ENCODE data around the gene SRGAP3.

The SRGAP3 gene

DNA sequence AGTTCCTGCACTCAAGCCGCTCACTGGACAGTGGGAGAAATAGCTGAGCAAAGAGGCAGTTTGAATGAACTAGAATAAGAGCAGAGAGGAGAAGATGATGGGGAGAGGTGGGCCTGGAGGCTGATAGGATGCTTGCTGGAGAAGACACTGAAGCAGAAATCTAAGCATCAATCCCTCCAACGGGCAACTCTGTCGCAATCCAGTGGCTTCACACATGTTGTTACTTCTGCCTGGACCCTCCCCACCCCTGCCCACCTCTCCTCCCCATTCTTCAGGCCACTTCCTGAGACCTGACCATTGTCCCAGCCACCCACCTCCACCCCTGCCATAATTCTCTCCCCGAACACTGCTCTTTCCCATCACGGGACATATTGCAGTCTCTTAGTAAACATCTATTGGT lies 76.0 kb downstream of the SRGAP3 start:
- no peak for DNase-seq (ENCODE audit: low read depth, low spot score)

DNA sequence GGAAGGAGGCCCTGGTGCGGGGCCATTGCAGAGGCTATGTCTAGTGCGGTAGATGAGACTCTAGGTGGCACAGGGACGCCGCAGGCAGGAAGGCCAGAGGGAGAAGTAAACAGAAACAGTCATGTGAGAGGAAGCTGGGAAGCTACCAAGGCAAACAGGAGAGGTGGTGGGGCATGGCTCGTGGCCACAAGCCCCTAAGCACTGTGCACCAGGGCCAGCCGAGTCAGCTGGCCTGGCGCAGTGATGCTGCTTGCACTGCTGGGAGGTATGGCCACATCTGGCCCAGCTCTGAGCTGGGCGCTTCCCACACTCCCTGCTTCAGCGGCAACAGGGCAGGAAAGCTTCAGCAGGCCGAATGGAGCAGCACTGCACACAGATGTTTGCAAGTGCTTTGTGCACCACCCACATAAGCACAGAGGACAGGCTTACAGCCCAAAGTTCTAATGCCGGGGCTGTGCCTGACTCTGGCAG lies 76.6 kb downstream of the SRGAP3 start:
- DNase-seq (ENCODE audit: low read depth, low spot score), result no peak

DNA sequence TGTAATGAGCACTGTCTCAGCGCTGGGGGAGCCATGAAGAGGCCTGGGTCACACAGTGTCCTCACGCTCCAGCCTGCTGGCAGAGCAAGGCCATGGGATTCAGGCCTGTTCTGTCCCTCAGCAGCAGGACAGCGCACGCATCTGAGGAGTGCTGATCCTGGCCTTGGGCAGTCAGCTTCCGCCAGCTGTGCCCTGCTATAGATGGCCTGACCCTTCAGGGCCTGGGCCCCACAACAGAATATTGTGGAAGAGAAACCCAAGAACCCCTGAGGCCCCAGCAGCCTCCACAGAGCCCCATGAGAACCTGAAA lies 78.6 kb downstream of the SRGAP3 start:
- no peak for DNase-seq (ENCODE audit: low read depth, low spot score)

DNA sequence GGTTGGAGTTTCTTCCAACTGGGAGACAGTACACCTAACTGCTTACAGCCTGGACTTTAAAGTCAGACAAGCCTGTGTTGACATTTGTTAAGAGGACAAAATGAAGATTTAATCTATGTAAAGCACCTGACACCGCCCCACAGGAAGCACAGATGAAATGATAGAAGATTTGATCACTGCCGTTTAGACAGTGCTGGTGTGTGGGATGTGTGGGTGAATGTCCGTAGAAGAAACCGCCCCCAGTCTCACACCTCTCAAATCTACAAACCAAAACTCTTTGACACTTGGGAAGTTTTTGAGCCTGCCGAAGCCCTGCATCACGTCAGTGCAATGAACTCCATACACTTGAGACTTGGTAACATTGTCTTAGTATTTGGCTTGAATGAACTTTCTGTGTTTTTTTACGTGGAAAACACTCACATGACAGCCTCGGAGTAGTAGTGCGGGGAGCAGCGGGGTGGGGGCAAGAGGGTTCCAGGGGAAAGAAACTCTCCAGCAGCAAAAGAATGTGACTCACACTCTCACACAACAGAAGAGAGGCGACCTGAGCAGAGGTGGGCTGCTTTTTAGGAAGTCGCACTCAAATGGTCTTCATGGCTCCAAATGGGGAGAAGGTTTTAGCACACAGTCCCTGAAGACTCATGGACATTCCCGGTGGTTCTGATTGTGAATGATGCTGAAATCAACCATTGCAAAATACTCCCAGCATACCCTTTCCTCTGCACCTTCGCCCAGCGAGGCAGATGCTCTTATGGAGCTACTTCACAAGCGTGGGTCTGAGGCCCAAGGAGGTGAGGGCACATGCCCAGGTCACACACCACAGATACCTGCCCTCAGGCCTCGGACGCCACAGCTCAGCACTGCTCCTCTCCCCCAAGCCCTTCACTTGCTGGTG lies 79.2 kb downstream of the SRGAP3 start:
- no peak for DNase-seq (ENCODE audit: low read depth, low spot score)

DNA sequence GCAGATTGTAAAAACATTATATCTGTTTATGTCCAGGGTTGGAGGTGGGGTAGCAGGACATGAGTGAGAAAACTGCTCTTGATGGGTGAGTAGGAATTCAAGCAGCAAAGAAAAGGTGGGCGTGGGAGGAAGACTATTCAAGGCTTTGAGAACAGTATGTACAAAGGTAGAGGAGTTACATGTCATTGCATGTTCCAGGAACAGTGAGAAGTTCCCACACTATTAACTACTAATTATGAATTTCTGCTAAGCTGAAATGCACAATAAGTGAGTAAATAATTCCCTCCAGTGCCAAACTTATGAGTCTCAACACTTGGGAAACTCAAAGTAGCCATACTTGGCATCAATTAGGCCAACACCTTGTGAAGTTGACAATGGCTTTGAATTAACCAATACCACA lies 80.1 kb downstream of the SRGAP3 start:
- DNase-seq (ENCODE audit: low read depth, low spot score), result no peak

DNA sequence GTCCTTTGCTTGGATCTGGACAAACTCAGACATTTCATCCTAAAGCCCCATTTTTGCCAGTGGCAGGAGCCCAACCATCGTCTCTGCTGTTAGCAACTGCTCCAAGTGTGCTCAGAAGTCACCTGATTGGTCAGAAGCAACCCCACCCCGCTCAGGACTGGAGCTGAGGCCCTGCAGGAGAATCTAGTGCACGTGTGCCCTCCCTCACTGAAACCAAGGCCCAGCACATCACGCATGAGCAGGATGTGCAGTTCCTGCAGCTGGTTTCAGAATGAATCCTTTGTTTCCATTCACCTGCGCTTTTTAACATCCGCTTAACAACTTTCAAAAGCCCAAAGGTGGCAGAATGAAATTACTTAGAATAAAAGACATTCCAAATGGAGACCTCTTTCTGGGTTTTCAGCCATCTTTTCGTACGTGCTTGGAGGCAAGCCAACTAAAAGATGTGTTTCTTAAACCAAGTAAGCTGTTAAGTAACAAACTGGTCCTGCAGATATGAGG lies 81.2 kb downstream of the SRGAP3 start:
- DNase-seq (ENCODE audit: low read depth, low spot score), result no peak

DNA sequence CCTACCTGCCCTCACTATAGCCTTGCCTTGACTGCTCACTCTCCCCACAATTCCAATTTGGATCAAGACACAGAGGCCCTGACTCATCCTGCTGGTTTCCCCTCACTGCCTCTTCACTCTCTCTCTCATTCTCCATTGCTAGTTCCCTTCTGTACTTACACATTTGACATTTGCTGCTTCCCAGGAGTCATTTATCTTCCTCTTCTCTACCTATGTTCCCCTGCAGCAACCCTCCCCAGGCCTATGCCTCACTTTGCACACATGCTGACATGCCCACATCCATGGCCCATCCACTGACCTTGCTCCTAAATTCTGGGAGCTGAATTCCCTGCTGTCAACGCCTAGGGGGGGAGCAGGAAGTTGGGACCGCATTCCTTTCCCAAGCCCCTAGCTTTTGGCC lies 82.2 kb downstream of the SRGAP3 start:
- no peak for DNase-seq (ENCODE audit: low read depth, low spot score)

DNA sequence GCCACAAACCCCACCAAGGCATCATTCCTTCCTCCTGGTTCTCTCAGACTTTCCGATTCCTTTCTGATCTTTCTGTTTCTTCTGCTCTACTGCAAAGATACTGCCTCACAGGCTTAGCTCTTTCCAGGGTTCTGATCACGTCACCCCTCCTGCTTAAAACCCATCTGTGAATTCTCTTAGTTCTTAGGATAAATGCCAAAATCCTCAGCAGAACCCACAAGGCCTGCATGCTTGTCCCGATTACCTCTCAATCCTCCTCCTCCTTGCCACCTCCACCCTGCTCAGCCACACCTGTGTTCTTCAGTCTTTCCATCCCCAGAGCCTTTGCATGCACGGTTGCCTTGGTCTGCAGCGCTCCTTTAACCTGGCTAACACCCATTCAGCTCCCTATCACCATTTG lies 84.0 kb downstream of the SRGAP3 start:
- no peak for DNase-seq (ENCODE audit: low read depth, low spot score)

DNA sequence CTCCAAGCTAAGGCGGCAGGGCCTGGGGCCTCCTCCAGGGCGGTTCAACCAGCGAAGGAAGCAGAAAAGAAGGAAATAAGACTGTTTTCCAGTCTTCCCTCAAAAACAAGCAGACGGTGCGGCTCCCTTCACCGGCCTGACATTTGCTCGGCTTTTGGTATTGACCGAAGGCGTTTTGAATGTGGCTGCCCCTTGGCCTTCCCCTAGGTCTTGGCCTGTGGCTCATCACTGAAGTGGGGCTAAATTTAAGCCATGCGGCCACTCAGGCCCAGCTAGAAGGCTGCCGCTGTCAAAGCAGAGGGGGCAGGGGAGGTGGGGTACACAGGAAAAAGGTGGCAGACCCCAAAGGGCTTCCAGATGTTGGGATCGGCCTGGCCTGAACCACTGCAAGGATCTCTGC lies 86.2 kb downstream of the SRGAP3 start:
- DNase-seq (ENCODE audit: low read depth, low spot score), result no peak

DNA sequence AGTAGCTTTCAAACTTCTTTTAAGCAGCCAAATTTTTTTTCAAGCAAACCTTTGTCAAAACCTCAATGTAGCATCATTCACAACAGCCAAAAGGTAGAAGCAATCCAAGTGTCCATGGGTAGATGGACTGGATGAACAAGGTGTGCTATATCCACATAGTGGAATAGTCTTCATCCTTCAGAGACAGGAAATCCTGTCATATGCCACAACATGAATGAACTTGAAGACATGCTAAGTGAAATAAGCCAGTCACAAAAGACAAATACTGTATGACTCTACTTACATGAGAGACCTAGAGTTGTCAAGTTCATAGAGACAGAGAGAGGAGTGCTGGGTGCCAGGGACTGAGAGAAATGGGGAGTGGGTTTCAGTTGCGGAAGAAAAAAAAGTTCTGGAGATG lies 87.6 kb downstream of the SRGAP3 start:
- DNase-seq (ENCODE audit: low read depth, low spot score), result no peak

DNA sequence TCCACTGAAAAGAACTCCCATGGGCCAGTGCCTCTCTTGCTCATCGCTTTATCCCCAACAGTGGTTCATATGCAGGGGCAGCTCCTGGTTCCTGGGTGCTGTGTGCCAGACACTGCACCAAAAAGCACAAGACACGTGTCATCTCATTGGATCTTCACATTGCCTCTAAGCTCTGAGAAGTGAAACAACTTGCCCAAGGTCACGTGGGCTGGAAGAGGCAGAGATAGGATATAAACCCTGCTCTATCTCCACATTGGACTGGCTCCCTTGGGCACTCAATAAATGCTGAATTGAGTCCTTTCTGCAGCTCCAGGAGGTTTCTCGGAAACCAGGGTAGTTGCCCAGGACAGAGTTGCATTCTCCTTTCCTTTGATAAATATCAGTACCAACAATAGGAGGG lies 88.1 kb downstream of the SRGAP3 start:
- no peak for DNase-seq (ENCODE audit: low read depth, low spot score)

DNA sequence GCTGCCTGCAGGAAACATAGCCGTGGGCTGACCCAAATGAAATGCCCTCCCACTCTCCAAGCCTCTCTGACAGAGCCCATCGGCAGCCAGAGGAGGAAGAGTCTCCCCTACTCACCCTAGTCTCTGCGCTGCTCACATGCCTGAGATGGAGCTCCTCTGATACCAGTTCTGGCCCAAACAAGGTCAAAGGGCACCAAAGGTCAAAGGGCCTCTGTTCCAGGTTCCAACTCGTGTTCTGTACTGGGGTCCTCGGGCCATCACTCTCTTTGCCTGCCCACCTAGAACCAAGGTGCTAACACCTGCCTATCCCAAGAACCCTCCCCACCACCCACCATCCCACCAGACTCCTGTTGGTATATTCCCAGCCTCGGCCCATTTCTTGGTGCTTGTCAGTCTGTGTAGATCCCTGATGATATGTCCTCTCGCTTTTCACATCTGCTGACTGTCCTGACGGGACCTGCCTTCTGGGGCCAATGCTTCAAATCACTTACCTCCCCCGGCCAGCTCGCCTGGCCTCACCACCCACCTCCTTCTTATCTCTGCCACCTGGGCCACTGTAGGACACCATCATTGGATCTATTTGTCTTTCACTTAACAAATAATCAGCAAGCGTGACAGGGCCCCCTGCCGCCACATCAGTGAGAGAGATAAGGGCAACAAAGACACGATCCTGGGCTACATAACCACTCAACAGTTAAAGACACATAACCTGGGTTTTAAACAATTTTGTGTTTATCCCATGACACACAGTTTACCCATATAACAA lies 90.4 kb downstream of the SRGAP3 start:
- no peak for DNase-seq (ENCODE audit: low read depth, low spot score)

DNA sequence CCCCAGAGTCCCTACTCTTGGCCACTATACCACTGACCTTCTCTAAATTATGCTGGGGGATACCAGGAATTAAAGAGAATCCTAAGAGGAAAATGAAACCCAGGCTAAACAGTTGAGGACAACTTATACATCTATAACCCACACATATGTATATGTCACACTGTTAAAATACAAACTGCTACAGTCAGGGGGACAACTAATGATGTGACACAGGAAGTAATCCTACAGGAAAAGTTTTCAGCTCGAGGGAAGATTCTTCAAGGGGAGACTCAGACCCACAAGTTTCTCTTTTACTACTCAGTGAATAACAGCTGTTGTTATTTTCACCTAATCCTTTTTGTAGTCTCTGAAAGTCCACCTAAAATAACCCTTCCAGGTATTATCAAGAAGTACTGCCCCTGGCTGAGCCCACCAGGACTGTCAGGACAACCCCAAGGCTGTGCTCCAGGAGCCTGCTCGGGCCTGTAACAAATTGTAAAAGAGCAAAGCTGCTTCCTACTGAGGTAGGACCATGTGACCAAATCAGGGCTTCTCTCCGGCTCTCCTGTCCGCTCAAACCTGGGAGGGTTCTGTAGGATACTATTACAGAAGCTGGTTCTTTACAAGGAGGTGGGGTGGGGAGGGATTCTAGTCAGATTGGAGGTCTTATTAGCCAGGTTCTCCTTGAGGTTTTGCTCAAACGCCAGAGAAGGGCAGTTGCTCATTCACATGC lies 91.6 kb downstream of the SRGAP3 start:
- no peak for DNase-seq (ENCODE audit: low read depth, low spot score)

DNA sequence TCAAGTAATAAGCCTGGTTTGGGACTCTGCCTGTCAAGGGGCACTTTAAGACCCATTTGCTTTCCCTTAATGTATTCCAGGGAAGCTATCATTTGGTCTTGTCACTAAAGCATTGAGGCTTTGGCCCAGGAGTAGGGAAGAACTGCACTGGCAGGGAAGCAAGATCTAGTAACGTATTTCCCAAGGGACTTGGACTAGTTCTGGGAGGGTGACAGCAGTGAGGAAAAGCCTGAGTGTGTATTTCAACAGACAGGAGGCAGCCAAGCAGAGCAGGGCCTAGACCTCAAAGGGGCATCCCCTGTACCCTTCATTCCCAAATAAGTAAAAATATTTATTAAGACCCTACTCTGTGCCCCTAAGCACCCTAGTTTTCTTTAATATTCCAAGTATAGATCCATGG lies 92.8 kb downstream of the SRGAP3 start:
- DNase-seq (ENCODE audit: low read depth, low spot score), result no peak

DNA sequence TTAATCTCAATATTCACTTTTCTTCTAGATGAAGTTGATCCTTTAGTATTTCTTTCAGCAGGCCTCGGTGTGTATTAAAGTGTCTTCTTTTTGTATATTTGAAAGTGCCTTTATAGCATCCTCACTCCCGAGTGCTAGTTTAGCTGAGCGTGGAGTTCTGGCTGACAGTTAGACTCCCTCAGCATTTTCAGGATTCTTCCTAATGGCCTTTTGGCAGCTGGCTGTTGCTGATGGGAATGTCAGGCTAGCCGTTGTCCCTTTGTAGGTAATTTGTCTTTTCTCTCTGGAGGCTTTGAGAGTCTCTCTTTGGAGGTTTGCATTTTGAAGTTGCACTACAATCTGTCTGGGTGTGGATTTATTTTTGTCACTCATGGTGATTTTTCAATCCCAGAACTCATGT lies 94.4 kb downstream of the SRGAP3 start:
- DNase-seq (ENCODE audit: low read depth, low spot score), result no peak

DNA sequence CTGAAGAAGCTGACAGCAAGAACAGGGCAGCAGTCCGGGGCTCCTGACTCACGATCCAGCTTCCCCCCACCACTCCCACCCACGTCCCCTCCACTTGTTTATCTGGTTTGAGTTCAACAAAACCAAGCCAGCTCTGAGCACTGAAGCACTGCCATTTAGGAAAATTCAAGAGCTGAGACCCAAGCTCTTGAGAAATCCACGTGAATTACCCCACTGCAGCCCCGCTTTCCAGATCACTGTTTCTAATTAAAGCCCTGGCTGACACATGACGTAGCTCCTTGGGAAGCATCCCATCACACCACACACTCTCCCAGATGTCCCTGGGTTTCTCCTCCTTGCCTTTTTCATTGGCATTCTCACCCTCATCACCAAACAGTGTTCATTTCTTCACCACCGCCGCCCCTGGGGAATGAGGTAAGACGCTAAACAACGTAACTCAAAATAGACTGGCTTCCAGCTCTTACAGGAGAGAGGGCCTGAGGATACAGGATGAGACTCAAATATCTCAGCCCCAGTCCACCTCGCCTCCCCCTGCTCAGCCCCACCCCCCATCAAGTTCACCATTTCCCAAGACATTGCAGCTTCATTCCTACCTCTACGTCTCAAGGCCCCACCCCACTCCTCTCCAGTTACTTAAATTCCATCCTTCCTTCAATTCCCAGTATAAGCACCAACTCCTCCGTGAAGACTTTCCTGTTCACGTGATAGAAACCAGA lies 95.4 kb downstream of the SRGAP3 start:
- DNase-seq (ENCODE audit: low read depth, low spot score), result no peak

DNA sequence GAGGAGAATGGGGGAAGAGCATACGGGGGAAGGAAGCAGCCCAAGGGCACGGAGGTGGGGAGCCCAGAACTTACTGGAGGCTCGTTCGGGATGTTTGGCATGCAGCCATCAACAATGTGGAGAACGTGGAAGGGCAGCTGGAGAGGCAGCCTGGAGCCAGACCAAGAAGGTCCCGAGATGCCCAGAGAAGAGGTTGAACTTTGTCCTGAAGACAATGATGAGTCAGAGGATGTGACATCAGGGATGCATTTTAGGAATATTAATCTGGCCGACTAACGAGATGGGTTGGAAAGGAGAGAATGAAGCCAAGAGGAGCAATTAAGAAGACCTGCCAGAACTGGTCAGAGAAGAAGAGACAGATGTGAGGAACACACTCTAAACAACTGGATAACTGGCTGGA lies 98.2 kb downstream of the SRGAP3 start:
- DNase-seq (ENCODE audit: low read depth, low spot score), result no peak

DNA sequence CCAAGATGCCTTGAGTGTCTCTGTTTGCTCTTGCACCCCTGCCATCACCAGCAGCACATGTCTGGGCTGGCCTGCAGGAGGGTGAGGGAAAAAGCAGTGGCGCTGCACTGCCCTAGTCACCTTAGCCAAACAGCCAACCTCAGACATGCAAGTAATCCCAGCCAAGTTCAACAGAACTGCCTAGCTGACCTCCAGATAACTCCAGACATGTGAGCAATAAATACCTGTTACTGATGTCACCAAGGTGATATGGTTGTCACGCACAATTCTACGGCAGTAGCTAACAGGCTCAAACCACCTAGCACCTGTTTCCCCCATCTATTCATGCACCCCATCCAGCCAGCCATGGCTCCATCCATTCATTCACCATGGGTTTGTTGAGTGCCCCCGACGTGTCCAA lies 99.9 kb downstream of the SRGAP3 start:
- DNase-seq (ENCODE audit: low read depth, low spot score), result no peak

DNA sequence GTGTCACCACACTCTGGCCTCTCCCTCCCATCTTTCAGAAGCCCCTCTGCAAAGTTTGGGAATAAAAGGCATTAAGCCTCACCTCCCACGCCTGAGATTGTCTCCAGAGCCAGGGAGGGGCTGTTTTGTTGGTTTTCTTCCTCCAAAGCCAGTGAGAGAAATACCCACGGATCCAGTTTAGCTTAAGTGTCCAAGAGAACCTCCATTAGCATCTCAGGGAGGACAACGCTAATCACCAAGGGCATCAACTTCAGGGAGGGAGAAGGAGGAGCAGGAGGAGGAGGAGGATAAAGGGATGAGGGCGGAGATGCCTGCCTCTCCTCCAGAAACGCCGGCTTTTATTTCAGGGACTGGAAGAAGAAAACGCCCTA lies 101.6 kb downstream of the SRGAP3 start:
- DNase-seq (ENCODE audit: low read depth, low spot score), result no peak

DNA sequence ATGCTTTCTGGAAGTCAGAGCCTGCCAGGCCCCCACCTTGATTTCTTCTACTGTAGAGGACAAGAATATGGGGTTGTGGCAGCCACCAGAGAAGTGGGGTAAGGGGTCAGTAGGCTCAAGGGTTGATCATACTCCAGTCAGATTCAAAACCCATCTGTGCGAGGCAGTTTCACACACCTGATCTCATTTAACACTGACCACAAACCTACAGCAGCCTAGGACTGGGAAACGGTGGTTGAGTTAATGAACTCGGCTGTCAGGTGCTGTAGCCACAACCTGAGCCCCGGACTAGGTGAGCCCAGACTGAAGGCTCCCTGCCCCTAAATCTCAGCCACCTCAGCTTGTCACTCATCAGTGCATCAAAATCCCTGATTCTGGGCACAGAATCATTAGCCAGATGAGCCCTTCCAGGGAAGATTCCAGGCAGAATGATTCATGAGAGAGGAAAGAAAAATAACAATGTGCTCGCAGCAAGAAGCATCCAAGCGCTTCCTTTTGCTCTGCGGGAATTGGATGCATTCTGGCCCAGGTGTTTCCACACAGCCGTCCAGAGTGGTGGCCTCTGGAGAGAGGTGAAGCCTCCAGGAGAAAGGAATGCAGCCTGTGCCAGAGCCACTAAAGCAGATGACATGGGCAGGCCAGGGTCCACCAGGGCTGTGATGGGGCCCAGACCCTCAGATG lies 102.1 kb downstream of the SRGAP3 start:
- DNase-seq (ENCODE audit: low read depth, low spot score), result no peak

Measured in activated naive CD8-positive, alpha-beta T cell treated with anti-CD3 and anti-CD28 coated beads, Interleukin-2, amount 50 U/mL, for 16 hours (primary cell).